Measurements from ENCODE around the gene HHIP. TPM values are rescaled to one million over a fixed set of nuclear protein-coding genes. Genes with fewer than 3 reads are reported as not detected.

Gene HHIP
- total RNA-seq, 1 experiment from 2014 or later = 0.28 TPM

GRCh38 chr4:144658903-144659302 is 12.9 kb downstream of the HHIP start:
- intact Hi-C loops (cut with micrococcal nuclease; ENCODE audit: unreplicated experiment) = no loop called here
- POLR2A ChIA-PET (ENCODE audit: low non-redundant PET) = no interaction called here
- BruUV-seq (replicated peaks) = no TSS peak
- H3K9me3 ChIP-seq (ENCODE audit: low read depth, low read length, poor library complexity, severe bottlenecking) = no peaks in the 10 kb centered on the region
- no peak overlapping the region for H3K27ac ChIP-seq (ENCODE audit: low read depth, low read length, poor library complexity, severe bottlenecking)
- no peak for TF ChIP-seq EZH2 (IDR thresholded peaks at IDR 0.05; ENCODE audit: borderline replicate concordance, low read depth, low read length, poor library complexity, severe bottlenecking)
- no peak overlapping the region for H3K4me3 ChIP-seq (ENCODE audit: low read depth, low read length, poor library complexity, severe bottlenecking)
- no peak for DNase-seq (ENCODE audit: low spot score)
- H3K36me3 ChIP-seq (ENCODE audit: insufficient read depth, low read length, poor library complexity, severe bottlenecking) = no peaks in the 10 kb centered on the region
- CTCF ChIA-PET = no interaction called here
- no peaks in the 10 kb centered on the region for H3K27me3 ChIP-seq (replicated peaks; ENCODE audit: insufficient read depth, low read depth, low read length, poor library complexity)
- no peaks in the 10 kb centered on the region for H3K4me1 ChIP-seq (ENCODE audit: insufficient read depth, low read length, poor library complexity, severe bottlenecking)

GRCh38 chr4:144659447-144659846 is 13.5 kb downstream of the HHIP start:
- Histone ChIP-seq H3K27ac (ENCODE audit: low read depth, low read length, poor library complexity, severe bottlenecking) (no peak overlapping the region), H3K4me3 (ENCODE audit: low read depth, low read length, poor library complexity, severe bottlenecking) (no peak overlapping the region), H3K27me3 (replicated peaks; ENCODE audit: insufficient read depth, low read depth, low read length, poor library complexity) (no peaks in the 10 kb centered on the region), H3K4me1 (ENCODE audit: insufficient read depth, low read length, poor library complexity, severe bottlenecking) (no peaks in the 10 kb centered on the region), H3K36me3 (ENCODE audit: insufficient read depth, low read length, poor library complexity, severe bottlenecking) (no peaks in the 10 kb centered on the region), H3K9me3 (ENCODE audit: low read depth, low read length, poor library complexity, severe bottlenecking) (no peaks in the 10 kb centered on the region)
- no TSS peak for BruUV-seq (replicated peaks)
- intact Hi-C loops (cut with micrococcal nuclease; ENCODE audit: unreplicated experiment) = no loop called here
- no peak for TF ChIP-seq EZH2 (IDR thresholded peaks at IDR 0.05; ENCODE audit: borderline replicate concordance, low read depth, low read length, poor library complexity, severe bottlenecking)
- TF ChIP-seq CTCF (conservative IDR thresholded peaks at IDR 0.05; ENCODE audit: low read depth, low read length) = no peak
- DNase-seq (ENCODE audit: low spot score) = no peak
- CTCF ChIA-PET = no interaction called here
- POLR2A ChIA-PET (ENCODE audit: low non-redundant PET) = no interaction called here

- no TSS peak for BruUV-seq (replicated peaks)
- Histone ChIP-seq H3K4me3 (ENCODE audit: low read depth, low read length, poor library complexity, severe bottlenecking) (no peak overlapping the region), H3K27ac (ENCODE audit: low read depth, low read length, poor library complexity, severe bottlenecking) (no peak overlapping the region), H3K27me3 (replicated peaks; ENCODE audit: insufficient read depth, low read depth, low read length, poor library complexity) (no peaks in the 10 kb centered on the region), H3K4me1 (ENCODE audit: insufficient read depth, low read length, poor library complexity, severe bottlenecking) (no peaks in the 10 kb centered on the region), H3K9me3 (ENCODE audit: low read depth, low read length, poor library complexity, severe bottlenecking) (no peaks in the 10 kb centered on the region), H3K36me3 (ENCODE audit: insufficient read depth, low read length, poor library complexity, severe bottlenecking) (no peaks in the 10 kb centered on the region)
- ChIA-PET CTCF (no interaction called here), POLR2A (ENCODE audit: low non-redundant PET) (no interaction called here)
- intact Hi-C loops (cut with micrococcal nuclease; ENCODE audit: unreplicated experiment) = no loop called here
- TF ChIP-seq CTCF (conservative IDR thresholded peaks at IDR 0.05; ENCODE audit: low read depth, low read length) = no peak
- no peak for TF ChIP-seq EZH2 (IDR thresholded peaks at IDR 0.05; ENCODE audit: borderline replicate concordance, low read depth, low read length, poor library complexity, severe bottlenecking)
- DNase-seq (ENCODE audit: low spot score) = no peak
Measured at GRCh38 chr4:144663834-144664475, 18.0 kb downstream of the HHIP start.

GRCh38 chr4:144666539-144667175 is 20.7 kb downstream of the HHIP start:
- Histone ChIP-seq H3K4me3 (ENCODE audit: low read depth, low read length, poor library complexity, severe bottlenecking) (no peak overlapping the region), H3K36me3 (ENCODE audit: insufficient read depth, low read length, poor library complexity, severe bottlenecking) (no peaks in the 10 kb centered on the region), H3K9me3 (ENCODE audit: low read depth, low read length, poor library complexity, severe bottlenecking) (no peaks in the 10 kb centered on the region), H3K27ac (ENCODE audit: low read depth, low read length, poor library complexity, severe bottlenecking) (no peak overlapping the region), H3K4me1 (ENCODE audit: insufficient read depth, low read length, poor library complexity, severe bottlenecking) (no peaks in the 10 kb centered on the region), H3K27me3 (replicated peaks; ENCODE audit: insufficient read depth, low read depth, low read length, poor library complexity) (no peaks in the 10 kb centered on the region)
- no peak for DNase-seq (ENCODE audit: low spot score)
- no TSS peak for BruUV-seq (replicated peaks)
- POLR2A ChIA-PET (ENCODE audit: low non-redundant PET) = no interaction called here
- TF ChIP-seq CTCF (conservative IDR thresholded peaks at IDR 0.05; ENCODE audit: low read depth, low read length) = no peak
- CTCF ChIA-PET = no interaction called here
- intact Hi-C loops (cut with micrococcal nuclease; ENCODE audit: unreplicated experiment) = no loop called here

All from A673 (cell line).